ENCODE results near the gene RPP38.

RPP38 gene, protein sequence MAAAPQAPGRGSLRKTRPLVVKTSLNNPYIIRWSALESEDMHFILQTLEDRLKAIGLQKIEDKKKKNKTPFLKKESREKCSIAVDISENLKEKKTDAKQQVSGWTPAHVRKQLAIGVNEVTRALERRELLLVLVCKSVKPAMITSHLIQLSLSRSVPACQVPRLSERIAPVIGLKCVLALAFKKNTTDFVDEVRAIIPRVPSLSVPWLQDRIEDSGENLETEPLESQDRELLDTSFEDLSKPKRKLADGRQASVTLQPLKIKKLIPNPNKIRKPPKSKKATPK

GRCh38 chr10:15097011-15097812, at the start of gene RPP38:
Gene RPP38 (plus strand): TSS chr10:15097355. CDS start chr10:15103315, 5,960 bp downstream.
- DNase-seq (ENCODE audit: low read depth in 2 of 2, low spot score in 1 of 2) = peak; percentile 92 to 96

DNA sequence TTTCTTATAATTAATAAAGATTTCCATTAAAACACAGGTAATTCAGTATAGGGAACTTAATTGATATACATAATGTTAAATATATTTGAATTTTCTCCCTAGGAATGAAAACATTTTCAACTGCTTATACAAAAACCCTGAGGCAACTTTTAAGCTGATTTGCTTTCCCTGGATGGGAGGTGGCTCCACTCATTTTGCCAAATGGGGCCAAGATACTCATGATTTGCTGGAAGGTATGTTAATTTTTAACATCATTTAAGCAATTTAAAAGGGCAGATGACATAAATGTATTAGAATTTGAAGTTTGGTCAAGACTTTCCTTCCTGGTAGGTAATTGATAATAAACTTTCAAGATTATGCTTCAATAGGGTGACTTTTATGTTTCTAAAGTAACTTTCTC, 47.6 kb upstream of the RPP38 start:
- no peak for DNase-seq (ENCODE audit: low read depth in 2 of 2, low spot score in 1 of 2)

- no peak for DNase-seq (ENCODE audit: low read depth in 2 of 2, low spot score in 1 of 2)
These were observed 45.0 kb upstream of the RPP38 start for GRCh38 chr10:15052121-15052520.

- DNase-seq (ENCODE audit: low read depth in 2 of 2, low spot score in 1 of 2) = no peak
These were observed 44.1 kb upstream of the RPP38 start for GRCh38 chr10:15053061-15053460.

DNA sequence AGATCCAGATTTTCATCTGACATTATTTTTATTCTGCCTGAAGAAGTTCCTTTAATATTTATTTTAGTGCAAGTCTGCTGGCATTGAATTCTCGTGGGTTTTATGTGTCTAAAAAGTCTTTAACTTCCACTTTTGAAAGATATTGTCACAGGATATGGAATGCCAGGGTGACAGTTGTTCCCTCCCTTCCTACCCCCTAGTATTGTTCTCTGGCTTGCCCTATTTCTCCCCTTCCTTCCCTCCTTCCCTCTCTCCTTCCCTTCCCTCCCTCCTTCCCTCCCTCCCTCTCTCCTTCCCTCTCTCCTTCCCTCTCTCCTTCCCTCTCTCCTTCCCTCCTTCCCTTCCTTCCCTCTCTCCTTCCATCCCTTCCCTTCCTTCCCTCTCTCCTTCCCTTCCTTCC, 38.5 kb upstream of the RPP38 start:
- DNase-seq (ENCODE audit: low read depth in 2 of 2, low spot score in 1 of 2) = no peak

GRCh38 chr10:15059914-15060313, 37.2 kb upstream of the RPP38 start:
- DNase-seq (ENCODE audit: low read depth in 2 of 2, low spot score in 1 of 2) = no peak

DNA sequence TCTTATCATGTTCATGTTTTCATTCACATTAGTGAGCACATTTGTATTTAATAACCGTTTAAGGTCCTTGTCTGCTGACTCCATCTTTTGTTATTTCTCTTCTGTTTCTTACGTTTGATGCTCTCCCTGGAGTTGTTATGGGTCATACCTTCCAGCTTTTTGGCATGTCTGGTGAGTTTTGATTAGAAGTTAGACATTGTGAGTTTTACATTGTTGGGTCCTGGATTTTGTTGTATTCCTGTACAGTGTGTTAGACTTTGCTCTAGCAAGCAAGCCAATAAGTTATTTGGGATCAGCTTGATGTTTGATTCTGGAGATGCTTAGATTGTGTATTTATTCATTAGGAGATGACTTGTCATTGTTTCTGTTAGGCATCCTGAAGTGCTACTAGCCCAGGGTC, 36.5 kb upstream of the RPP38 start:
- no peak for DNase-seq (ENCODE audit: low read depth in 2 of 2, low spot score in 1 of 2)

DNA sequence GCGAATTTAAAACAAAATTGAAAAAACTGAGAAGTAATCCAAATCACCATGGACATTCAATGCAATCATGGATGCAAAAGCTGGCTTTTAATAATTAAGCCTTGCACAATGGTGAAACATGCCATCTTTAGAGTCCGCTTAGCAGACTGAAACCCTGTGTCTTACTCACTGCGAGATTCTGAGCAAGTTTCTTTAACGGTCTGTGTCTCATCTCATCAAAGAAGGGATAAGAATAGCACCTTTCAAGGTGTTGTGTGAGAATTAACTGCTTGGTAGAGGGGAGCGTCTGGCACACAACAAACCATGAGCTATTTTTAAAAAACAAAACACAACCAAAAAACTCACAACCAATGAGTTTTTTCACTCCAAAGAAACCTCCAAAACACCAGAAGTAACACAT, 30.0 kb upstream of the RPP38 start:
- no peak for DNase-seq (ENCODE audit: low read depth in 2 of 2, low spot score in 1 of 2)

DNA sequence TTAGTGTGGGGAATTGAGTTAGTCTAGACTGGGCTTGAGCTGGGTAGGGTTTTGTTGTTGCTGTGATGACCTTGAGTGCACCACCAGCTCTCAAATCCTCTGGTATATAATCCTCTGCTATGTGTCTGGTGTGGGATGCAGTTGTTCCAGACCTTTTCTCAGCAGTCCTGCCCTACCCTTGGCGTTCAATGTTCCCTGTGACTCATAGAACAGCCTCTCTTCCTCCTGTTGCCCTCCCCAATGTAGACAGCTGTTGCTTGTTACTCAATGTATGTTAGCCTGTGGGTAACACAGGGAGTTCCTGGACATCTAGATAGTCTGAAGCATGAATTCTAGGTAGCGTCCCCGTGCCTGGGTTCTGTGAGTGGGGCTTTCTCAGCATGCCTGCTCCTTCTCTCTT, 28.4 kb upstream of the RPP38 start:
- no peak for DNase-seq (ENCODE audit: low read depth in 2 of 2, low spot score in 1 of 2)

- DNase-seq (ENCODE audit: low read depth in 2 of 2, low spot score in 1 of 2) = no peak
These were observed 27.9 kb upstream of the RPP38 start for GRCh38 chr10:15069230-15069629.

DNA sequence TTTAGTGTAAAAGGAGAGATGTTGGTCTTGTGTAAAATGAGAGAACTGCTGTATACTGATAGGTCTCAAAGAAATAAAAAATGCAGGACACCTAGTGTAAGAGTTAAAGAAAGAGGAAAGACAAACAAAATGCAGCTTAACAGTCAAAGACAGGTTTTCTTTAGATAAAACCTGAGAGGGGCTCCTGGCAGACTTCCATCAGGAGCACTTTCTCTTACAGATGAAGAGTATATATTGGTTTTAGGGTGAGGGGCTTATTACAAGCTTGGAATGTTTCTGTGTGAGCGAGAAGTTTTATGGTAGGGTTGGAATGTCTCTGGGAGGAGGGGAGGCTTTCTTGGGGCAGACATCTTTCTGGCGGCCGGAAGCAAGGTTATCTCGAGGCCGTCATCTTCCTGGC, 24.8 kb upstream of the RPP38 start:
- DNase-seq (ENCODE audit: low read depth in 2 of 2, low spot score in 1 of 2) = no peak

DNA sequence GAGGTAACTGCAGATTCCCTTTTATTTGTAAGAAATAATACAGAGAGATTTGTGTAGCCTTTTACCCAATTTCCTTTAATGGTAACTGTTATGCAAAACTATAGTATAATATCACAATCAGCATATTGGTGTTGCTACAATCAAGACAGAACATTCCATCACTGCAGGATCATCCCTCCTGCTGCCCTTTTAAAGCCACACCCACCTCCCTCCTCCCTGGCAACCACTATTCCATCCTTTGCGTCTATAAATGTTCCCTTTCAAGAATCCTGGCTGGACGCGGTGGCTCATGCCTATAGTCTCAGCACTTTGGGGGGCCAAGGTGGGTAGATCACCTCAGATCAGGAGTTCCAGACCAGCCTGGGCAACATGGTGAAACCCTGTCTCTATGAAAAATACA, 21.7 kb upstream of the RPP38 start:
- DNase-seq (ENCODE audit: low read depth in 2 of 2, low spot score in 1 of 2) = no peak

- DNase-seq (ENCODE audit: low read depth in 2 of 2, low spot score in 1 of 2) = no peak
These were observed 13.3 kb upstream of the RPP38 start for GRCh38 chr10:15083674-15084501.

- no peak for DNase-seq (ENCODE audit: low read depth in 2 of 2, low spot score in 1 of 2)
These were observed 12.6 kb upstream of the RPP38 start for GRCh38 chr10:15084502-15084922.

DNA sequence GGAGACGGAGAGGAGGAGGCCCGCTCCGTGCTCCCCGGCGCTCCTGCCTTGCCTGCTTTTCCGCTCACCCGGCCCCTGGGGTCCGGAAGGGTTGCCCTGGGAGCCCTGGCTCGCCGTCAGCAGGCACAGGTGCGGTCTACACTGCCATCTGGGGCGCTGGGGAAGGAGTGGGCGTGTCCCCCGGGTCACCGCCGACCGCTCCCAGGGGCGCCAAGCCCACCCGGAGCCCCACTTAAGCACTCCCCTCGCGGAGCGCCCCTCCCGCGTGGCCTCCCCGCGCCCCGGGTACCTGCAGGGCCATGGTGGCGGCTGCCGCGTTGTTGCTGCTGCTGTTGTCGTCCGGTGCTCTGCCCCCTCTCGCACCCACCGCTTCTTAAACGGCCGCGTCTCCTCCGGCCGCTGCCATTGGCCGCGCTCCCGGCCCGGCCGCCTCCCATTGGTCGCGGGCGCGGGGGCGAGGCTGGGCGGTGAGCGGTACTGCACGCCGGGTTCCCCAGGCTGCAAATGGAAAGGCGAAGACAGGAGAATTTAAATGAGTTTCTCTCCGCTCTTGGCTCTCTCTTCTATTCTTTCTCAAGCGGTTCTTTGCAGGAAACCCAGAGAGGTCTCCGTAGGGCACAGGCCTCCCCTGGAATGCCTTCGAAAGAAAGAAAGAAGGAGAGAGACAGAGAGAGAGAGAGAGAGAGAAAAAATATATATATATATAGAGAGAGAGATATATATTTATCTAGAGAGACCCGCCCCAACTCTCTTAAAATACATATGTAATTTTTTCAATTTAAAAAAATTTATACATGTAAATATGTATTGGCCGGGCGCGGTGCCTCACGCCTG, 8.5 kb upstream of the RPP38 start, which contains the start of gene ACBD7:
Gene ACBD7 (minus strand): TSS at position 349 of the 834 bp plus-strand sequence. CDS start 48 bp downstream, at position 301.
- peak; percentile 35 to 55 for DNase-seq (ENCODE audit: low read depth in 2 of 2, low spot score in 1 of 2)

GRCh38 chr10:15091418-15091817, 5.7 kb upstream of the RPP38 start:
- no peak for DNase-seq (ENCODE audit: low read depth in 2 of 2, low spot score in 1 of 2)

- no peak for DNase-seq (ENCODE audit: low read depth in 2 of 2, low spot score in 1 of 2)
These were observed 4.2 kb upstream of the RPP38 start for GRCh38 chr10:15092855-15093408.

GRCh38 chr10:15096661-15097010, 519 bp upstream of the RPP38 start:
- DNase-seq (ENCODE audit: low read depth in 2 of 2, low spot score in 1 of 2) = no peak

- DNase-seq (ENCODE audit: low read depth in 2 of 2, low spot score in 1 of 2) = no peak
These were observed 2.7 kb downstream of the RPP38 start for GRCh38 chr10:15099886-15100285.

DNA sequence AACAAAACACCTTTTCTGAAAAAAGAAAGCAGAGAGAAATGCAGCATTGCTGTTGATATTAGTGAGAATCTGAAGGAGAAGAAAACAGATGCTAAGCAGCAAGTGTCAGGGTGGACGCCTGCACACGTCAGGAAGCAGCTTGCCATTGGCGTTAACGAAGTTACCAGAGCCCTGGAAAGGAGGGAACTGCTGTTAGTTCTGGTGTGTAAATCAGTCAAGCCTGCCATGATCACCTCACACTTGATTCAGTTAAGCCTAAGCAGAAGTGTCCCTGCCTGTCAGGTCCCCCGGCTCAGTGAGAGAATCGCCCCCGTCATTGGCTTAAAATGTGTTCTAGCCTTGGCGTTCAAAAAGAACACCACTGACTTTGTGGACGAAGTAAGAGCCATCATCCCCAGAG, 6.4 kb downstream of the RPP38 start:
- DNase-seq (ENCODE audit: low read depth in 2 of 2, low spot score in 1 of 2) = no peak

Measured in stimulated activated CD8-positive, alpha-beta memory T cell treated with anti-CD3 and anti-CD28 coated beads, Interleukin-4, amount 100 ng/mL, for 4 hours (primary cell).